Measurements from ENCODE around the gene RNU5B-1.
A peak's percentile ranks its signal among the peaks of the same experiment; 100 is the strongest.

Gene RNU5B-1

DNA sequence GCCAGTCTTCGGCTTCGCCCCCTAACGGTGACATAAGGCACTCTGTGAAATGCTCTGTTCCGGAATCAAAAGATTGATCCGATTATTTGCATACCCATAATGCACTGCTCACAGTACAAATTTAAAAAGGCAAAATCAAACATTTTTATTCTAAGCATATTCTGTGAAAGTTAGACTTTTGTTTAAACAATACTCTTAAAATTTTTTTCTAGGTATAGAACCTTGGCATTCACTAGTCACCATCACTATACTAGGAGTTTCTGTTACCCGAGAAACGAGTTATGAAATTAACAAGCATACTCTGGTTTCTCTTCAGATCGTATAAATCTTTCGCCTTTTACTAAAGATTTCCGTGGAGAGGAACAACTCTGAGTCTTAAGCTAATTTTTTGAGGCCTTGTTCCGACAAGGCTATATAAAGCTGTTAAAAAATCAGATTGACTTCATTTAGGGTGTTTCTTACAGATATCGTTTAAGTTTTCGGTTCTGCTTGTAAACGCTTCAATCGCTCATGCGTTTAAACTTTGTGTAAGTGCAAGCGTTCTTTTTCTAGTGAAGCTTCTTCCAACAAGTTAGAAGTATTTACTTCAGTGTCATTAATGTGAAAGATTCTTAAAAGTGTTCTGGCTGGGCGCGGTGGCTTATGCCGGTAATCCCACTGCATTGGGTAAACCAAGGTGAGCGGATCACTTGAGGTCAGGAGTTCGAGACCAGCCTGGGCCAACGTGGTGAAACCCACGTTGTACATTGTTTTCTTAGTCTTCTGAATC is at the start of gene RNU5B-1:
RNU5B-1 (plus strand) TSS at position 297 of the 769 bp plus-strand sequence.
- FAIRE-seq: peak; percentile 97

DNA sequence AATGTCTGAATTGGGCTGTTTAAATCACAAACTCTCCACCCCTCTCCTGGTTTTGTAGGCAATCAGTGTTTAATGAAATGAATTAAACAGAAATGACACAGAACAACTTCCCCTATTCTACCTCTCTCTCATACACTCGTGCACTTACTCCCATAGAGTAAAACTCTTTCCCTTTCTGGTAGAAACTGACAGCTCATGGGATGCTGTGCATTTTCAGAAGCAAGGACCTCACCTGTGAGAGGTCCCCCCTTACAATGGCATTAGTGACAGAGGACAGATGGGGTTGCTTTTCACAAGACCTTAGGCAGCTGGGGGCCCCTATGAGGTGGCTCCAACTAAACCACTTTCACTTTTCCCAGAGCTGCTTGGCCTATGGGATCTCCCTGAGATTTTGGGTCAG is 49.7 kb upstream of the RNU5B-1 start:
- FAIRE-seq: no peak

DNA sequence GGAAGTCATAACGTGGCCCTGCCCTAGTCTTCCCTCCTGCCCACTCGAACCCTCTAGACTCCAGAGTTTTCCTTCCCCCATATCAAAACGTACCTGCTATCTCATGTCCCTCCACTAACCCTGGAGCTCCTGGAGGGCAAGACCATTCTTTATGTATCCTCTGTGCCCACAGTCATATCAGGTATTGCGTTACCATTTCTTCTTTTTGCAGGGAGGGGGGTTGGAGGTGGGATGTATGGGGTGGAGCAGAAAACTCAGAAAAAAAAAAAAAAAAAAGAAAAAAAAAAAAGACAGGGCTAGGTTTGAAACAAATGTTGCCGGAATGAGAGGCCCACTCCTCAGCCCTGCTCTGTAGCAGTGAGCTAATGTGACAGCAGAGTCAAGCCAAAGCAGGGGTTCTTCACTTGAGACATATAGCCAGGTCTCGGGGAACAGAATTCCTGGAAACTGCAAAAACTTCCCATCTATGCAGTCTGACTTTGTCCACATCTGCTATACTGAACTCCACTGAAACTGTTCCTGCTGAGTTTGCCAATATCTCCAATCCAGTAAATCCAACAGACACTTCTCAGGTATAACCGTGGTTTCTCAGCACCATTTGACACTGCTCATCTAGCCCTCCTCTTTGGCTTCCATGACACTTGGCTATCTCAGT is 48.9 kb upstream of the RNU5B-1 start:
- FAIRE-seq: no peak

DNA sequence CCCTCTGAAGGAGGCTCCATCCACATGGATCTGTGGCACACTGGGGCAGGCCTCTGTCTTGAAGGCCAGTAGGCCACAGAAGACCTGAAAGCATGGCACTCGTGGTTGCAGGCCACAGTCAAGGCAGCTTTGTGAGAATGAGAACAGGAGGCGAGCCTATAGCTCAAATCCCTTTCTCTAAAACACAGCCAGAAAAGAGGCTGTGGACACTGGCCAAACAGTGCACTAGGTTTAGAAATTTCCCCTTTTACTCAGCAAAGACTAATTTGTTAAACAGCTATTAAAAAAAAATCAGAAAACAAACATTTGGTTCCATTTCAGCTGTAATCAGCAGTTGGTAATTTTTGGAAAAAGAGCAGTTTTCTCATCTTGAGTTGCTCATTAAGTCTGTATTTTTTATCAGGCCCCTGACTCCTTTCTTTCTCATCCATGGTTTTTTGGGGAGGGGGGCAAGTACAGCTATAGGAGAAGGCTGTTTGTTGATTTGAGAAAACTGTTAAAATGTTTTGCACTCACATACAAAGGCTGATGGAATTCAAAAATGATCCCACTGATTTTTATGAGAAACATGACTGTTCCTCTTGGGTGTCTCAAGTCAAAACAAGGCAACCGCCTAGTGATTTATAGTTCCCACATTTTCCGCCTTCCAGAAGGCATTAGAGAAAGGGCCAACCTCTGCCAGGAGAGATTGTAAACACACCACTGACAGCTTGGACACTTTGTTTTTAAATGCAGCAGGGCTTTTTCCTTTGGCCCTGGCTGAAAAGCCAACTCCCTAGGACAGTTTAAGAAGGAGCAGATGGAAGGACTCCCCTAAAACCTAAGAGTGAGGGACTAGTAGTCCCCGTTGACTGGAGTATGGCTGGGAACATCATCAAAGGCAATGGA is 45.9 kb upstream of the RNU5B-1 start:
- no peak for FAIRE-seq

DNA sequence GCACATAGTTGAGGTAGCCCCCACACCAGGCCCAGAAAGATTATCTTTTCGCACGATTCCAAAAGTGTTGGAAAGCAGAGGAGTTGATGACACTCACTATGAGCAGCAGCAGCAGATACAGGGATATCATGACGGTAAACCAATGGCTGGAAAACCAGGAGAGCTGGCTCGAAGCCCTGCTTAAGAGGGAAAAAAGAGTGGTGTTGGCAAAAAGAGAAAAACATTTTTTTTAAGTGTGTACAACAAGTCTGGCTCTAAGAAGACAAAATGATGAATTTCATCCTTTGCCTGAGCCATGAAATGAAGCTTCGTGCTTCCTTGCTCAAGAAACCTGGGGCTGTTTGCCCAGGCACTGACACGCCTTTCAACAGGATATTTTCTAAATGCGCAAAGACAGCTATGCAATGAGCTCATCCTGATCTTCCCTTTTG is 45.1 kb upstream of the RNU5B-1 start:
- no peak for FAIRE-seq

DNA sequence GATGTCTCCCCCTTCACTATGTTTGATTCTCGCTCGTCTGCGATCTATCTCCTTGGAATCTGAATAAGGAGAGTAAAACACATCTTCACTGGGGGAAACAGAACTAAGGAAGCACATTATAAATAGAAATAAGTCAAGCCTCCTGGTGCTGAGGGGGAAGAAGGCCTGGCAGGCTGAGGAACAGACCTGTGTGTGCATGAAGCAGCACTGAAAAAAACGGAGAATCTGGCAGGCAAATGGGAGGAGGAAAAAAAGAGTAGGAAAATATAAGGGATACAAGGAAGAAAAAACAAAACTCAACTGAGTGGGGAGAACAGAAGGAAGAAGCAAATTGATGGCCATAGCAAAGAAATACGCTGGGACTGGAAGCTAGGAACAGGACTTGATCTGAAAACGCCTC is 43.5 kb upstream of the RNU5B-1 start:
- no peak for FAIRE-seq

DNA sequence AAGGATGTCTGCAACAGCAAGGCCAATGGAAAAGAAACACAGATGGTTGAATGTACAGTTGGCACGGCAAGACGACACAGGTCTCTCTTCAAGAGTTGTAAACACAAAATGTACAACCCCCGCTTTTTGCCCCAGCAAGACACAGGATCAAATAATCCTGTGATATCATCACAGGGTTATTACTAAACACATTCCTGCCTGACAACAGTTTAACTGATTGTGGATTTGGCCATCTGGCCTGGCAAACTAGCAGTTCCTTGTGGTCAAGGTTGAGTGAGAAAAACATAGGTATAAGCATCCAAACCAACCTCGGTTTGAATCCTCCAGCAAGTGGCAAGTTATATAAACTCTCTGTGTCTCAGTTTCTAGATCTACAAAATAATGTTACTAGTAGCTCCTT is 41.2 kb upstream of the RNU5B-1 start:
- no peak for FAIRE-seq

DNA sequence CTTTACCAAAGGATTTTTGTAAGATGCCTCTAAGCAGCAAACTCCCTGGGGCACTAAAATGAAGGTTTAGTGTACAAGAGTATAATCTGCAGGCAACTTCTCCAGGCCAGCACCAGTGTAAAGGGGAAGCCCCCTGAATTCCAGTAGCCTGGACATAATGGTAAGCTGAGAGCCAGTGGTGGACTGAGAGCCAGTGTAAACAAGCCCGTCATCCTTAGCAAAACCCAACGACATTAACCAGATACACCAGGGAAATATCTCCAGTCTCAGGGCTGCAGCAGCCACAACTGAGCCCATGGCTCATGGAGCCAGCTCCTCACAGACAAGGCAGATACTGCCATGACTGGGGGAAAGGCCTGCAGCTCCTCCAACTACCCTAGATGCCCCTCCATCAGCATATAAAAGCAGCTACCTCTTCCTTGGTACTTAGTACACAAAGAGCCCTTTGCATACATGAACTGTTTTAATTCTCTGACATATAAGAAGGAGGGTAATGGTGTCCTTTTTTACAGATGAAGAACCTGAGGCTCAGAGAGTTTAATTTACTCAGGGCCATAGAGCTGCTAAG is 39.5 kb upstream of the RNU5B-1 start:
- no peak for FAIRE-seq

DNA sequence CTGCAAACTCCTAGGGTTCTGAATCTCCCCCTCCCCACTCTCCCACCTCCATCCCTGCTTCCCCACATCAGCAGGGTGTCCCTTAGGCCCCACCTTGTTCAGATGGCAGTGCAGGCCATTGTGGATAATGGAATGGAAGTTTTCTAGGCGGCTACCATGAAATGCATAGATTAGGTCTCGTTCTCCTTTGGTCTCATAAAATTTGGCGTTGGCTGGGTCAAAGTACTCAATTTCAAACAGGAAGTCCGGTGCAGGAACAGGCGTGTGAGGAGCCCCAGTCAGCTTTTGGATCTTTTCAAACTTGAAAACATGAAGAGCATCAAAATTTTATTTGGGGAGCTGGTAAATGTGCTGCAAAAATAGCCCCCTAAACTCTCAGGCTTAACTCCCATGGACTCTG is 38.0 kb upstream of the RNU5B-1 start:
- FAIRE-seq: no peak

DNA sequence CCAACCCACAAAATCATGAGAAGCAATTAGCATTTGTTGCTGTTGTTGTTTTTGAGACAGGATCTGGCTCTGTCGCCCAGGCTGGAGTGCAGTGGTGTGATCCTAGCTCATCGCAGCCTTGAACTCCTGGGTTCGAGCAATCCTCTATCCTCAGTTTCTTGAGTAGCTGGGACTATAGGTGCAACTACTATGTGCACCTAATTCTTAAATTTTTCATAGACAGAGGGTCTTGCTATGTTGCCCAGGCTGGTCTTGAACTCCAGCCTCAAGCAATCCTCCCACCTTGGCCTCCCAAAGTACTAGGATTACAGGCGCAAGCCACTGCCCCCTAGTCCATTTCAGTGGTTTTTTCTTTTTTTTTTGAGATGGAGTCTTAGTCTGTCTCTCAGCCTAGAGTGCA is 36.1 kb upstream of the RNU5B-1 start:
- FAIRE-seq: no peak

DNA sequence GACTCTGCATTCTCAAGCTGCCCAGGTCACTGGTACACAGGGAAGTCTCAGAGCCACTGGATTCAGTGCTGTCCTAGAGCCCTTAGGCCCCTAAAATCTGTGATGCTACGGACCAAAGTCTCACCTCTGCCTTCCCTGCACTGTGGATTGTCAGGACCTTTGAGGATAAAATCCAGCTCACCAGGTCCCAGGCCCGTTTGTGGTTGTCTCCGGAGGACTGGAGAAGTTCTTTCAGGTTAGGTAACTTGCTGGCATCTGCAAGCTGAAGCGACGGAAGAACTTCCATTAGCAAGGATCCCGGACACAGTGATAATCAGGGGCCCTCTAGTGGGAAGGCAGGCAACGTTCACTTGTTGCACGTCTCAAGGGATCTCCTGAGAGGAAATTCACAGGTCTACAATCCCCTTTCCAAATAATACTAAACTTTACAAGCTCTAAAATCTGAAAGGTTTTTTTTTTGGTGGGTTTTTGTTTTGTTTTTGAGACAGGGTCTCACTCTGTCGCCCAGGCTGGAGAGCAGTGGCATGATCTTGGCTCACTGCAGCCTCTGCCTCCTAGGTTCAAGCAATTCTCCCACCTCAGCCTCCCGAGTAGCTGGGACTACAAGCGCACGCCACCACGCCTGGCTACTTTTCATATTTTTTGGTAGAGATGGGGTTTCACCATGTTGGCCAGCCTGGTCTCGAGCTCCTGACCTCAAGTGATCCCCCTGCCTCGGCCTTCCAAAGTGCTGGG is 33.5 kb upstream of the RNU5B-1 start:
- peak; percentile 73 for FAIRE-seq

DNA sequence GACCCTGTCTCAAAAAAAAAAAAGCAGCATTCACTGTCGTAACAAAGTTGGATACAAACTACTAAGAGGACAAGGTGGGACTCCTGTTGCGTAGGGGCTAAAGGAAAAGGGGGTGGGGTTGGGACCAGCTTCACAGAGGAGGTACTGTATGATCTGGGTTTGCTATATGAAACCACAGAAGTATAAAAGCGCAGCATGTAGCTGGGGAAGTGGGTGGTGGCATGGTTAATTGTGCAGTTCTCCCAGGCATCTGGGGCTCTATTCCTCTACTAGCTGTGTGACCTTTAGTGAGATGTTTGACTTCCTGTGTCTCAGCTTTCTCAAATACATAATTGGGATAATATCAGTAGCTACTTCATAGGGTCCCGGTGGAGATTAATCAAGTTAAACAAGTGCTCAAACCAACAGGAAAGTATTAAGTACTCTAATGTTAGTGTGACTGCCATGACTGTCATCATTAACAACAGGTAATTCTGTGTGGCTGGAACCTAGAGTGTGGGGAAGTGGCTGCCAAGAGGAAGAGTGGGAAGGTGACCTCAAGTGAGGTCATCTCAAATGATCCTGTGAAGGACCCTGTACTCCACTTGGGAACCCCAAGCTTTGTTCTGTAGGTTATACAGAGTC is 29.3 kb upstream of the RNU5B-1 start:
- no peak for FAIRE-seq

DNA sequence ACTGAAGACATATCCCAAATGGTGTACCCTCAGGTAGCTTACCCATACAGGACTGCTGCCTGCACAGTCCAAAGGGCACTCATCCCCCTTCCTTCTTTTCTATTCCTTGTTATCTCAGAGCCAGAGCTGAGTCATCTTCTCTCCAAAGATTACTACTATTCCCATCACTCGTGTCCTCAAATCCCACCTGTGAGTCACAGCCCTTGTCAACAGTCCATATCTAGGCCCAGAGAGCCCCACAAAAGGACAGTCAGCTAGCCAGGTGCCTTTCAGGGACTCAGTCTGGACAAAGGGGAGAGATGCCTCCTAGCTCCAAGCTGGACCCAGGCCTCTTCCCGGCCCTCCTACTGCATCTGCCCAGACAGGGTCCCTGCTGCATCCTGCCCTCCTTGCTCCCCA is 28.8 kb upstream of the RNU5B-1 start:
- no peak for FAIRE-seq

DNA sequence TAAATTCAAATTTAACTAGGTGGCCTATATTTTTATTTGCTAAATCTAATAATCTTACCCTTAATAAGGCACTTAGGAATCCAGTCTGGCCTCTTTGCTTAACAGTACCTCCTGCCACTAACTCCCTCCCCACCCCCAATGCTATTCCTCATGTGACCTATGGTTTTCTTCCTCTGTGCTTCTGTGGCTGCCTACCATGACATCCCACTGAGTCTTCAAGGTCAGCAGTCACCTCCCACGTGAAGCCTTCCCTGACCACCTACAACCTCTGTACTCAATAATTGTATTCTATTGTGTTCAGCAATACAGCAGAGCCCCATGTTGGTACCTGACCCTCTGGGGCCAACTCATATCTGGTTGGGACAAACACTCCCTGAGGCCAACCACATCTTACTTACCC is 27.5 kb upstream of the RNU5B-1 start:
- no peak for FAIRE-seq

DNA sequence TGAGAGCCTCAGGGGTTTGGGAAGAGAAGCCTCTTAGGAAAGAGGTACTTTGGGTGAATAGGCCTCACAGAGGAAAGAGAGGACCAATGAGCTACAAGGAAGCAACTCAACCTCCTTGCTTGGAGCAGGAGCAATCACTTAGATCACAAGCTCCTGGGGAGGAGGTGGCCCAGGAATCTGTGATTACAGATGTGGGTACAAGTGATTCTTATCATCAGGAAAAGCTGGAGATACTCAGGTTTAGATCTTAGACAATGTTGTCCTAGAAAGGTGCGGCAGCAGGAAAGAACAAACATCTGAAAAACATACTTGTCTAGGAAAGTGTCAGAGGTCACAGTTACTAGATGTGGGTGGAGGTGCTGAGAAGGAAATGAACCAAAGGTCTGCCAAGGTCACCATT is 26.0 kb upstream of the RNU5B-1 start:
- FAIRE-seq: no peak

DNA sequence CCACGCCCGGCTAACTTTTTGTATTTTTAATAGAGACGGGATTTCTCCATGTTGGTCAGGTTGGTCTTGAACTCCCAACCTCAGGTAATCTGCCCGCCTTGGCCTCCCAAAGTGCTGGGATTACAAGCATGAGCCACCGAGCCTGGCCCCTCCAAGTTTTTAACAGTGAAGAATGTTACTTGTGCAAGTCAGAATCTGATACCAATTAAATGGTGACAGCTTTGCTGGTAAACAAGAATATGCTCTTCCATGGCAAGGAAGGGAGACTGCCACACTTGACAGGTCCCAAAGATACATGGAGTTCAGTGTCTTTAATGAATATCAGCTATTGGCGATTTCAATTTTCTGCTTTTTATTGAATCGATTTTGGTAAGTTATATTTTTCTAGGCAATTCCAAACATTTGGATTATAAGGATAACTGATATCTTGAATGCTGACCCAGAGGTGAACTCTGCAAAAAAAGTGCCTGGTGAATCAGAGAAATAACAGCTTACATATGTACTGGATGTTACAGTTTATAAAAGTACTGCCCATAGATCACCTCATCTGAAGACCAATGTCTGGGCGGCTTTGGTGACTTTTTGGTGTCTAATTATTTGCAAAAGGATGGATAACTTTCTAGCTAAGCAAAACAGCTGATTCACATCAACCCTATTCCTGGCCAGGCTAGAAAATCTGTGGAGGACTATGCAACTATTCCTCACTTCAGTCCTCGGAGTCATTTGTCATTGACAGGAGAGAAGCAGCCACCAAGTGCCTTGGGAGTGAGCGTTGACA is 19.0 kb upstream of the RNU5B-1 start:
- no peak for FAIRE-seq

DNA sequence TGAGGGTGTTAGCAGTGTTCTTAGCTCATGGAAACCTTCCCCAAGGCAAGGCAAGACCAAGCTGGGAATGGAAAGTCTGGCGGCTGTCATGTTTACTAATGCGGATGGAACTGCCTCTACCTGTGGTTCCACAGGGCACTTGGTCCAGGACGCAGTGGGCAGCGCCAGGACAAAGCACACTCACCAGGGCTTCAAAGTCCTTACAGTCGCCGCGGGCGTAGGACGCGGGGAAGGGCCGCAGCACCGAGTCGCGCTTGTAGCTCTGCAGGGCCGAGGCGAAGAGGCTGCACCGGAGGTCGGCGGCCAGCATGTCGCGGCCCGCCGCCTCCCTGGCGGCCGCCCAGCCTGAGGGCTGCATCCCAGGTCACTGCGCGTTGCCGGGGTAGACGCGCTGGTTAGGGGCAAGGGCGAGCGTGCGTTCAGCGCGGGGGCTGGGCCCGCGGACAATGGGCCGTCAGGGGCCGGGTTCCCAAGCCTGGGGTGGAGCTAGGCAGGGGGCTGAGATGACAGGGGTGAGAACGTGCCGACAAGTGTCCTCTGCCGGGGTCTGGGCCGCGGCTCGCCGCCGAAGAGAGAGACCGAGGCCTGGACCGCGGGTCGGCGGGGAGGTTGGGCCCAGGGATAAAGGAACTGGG is 18.3 kb upstream of the RNU5B-1 start:
- FAIRE-seq: no peak

DNA sequence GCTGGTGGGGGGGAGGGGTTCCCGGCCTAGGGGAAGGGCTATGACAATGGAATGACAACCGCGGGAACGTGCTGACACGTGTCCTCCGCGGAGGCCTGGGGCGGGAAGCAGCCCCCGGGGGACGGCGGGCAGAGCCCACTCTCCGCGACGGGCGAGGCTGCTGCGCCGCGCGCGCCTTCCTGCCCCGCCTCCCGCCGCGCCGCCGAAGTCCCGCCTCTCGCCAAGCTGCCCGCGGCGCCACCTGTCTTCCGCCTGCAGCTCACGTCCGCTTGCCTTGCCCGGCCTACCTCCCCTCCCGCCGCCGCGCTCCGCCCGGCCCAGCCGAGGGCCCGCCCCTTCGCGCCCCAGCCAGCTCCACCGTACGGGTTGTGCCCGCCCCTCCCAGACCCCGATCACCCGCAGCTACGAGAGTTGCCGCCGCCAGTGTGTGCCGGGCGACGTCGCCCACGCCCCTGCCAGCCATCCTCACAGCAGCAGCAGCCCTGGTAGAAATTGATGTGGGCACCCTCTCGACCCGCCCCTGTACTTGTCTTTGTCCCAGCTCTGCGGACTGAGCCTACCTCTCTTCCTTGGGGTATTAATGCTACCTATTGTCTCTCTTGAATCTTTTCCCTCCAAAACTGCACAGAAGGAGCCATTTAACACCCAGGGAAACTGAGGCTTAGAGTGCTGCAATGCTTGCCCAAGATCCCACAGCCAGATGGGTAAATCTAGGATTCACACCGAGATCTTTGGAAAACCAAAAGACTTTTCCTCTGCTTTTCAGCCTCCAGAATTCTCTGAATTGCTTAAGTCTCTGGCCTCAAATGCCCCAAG is 17.6 kb upstream of the RNU5B-1 start, which contains the start of gene PARP16:
PARP16 (minus strand) TSS at position 180 of the 816 bp plus-strand sequence. CDS start 457 bp downstream, outside the sequence.
- FAIRE-seq: no peak

DNA sequence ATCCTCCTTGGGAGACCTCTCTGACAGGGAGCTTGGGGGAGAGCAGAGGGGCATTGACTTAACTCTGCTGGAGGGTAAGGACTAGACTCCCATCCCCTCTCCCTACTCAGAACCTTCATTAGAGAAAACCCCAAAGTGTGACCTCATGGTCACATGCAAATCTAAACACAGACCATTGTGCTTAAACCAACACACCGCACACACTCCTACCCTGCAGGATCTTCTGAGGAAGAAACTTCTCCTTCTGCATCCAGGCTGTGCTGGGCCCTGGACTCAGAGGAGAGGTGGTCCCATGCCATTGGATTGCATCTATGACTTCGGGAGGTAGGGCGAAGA is 17.0 kb upstream of the RNU5B-1 start:
- no peak for FAIRE-seq
